PFSK-1 (cell line): ENCODE data around the gene TMEM232.

Source experiments
- FOXP2 ChIP-seq: optimal IDR thresholded peaks from 2 replicates; pipeline ENCODE3; 2011; ENCODE audit warnings: borderline replicate concordance, control low read depth, inconsistent platforms; ENCODE audit not compliant: insufficient read depth; ENCODE audit errors: extremely low read length, extremely low read depth
- POLR2AphosphoS5 ChIP-seq: IDR thresholded peaks from 2 replicates; pipeline ENCODE4 v1.6.1; 2012; ENCODE audit warnings: low read depth, mild to moderate bottlenecking, control low read depth, low read length, moderate library complexity
- REST ChIP-seq, 2 experiments: IDR thresholded peaks; 2 replicates each; pipeline versions ENCODE4 v1.6.1 to v1.8.0; 2011 to 2012; ENCODE audit warnings: low read depth in 2 of 2, low read length in 2 of 2, control low read depth in 1 of 2, inconsistent platforms in 1 of 2, mild to moderate bottlenecking in 1 of 2, moderate library complexity in 1 of 2; ENCODE audit not compliant: insufficient read depth in 1 of 2
- SIN3A ChIP-seq: IDR thresholded peaks from 2 replicates; pipeline ENCODE4 v1.6.1; 2012; ENCODE audit warnings: mild to moderate bottlenecking, low read length, moderate library complexity, borderline replicate concordance; ENCODE audit not compliant: insufficient read depth
- TAF1 ChIP-seq: IDR thresholded peaks from 2 replicates; pipeline ENCODE4 v1.6.1; 2012; ENCODE audit warnings: low read length, control low read depth, borderline replicate concordance; ENCODE audit not compliant: insufficient read depth

Gene TMEM232

DNA sequence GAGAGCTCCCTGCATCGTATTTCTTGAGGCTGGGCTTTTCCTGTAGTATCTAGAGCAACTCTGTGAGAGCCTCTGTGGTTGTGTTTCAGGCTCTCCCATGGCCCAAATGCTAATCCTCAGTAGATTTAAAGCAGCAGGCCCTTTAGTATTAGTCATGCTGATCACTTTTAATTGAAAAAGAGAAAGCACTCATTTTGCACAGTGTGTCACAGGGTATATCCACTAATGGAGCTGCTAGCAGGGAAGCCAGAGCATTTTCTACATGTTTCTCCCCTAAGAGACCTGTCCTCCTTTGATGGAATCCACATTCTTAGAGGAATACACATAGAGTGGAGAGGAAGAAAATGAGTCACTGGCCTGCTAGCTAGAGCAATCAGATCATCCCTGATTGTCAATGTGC, 348.5 kb downstream of the TMEM232 start:
- TF ChIP-seq SIN3A (no peak), POLR2AphosphoS5 (no peak), FOXP2 (no peak), TAF1 (no peak), REST (IDR thresholded peaks at IDR 0.05; ENCODE audit: insufficient read depth in 1 of 2, low read depth in 2 of 2, low read length in 2 of 2) (no peak)

- TF ChIP-seq REST (IDR thresholded peaks at IDR 0.05; ENCODE audit: insufficient read depth in 1 of 2, low read depth in 2 of 2, low read length in 2 of 2) (no peak), SIN3A (no peak), POLR2AphosphoS5 (no peak), TAF1 (no peak), FOXP2 (no peak)
Observed at GRCh38 chr5:110377361-110377760, 349.1 kb downstream of the TMEM232 start.

- TF ChIP-seq POLR2AphosphoS5 (no peak), SIN3A (no peak), FOXP2 (no peak), TAF1 (no peak), REST (IDR thresholded peaks at IDR 0.05; ENCODE audit: insufficient read depth in 1 of 2, low read depth in 2 of 2, low read length in 2 of 2) (no peak)
Observed at GRCh38 chr5:110376281-110376951, 350.1 kb downstream of the TMEM232 start.

DNA sequence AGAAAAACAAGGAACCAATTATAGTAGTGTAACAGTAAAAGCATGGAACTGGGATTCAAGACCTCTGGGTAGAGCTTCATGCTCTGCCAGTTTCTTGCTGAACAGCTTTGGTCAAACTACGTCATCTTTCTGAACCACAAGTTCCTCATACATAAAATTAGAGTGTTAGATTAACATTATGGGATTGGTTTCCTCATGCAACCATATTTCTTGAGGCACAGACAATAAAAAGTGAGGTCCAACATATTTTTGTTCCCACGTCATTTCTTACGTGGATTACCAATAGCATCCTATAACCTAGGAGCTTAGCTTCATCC, 354.8 kb downstream of the TMEM232 start:
- TF ChIP-seq TAF1 (no peak), POLR2AphosphoS5 (no peak), SIN3A (no peak), REST (IDR thresholded peaks at IDR 0.05; ENCODE audit: insufficient read depth in 1 of 2, low read depth in 2 of 2, low read length in 2 of 2) (no peak), FOXP2 (no peak)
